ENCODE data around the gene SIK3.

DNA sequence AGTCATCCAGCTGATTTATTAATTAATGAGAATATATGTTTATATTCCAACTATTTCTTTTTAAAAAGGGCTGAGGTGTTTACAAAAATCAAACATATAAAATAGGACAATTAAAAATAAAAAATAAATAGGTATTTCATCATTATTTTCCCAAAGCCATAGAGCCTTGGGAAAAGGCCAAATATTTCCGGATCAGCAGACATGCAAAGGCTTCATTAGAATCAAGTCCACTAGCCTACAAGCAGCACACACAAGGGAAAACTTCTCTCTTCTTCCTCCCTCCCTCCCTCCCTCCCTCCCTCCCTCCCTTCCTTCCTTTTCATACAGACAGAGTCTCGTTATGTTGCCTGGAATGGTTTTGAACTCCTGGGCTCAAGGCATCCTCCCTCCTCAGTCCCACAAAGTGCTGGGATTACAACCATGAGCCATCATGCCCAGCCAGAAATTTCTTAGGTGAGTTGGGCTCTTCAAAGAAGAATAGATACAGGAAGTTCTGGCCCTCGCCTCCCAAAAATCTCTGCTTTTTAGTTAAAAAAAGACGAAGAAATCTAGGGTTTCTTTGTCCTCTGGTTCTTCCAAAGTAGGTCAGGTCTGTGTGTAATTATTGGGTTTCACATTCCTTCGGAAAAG lies 121.2 kb downstream of the SIK3 start:
- TF ChIP-seq EZH2 (IDR thresholded peaks at IDR 0.05), result no peak
- TF ChIP-seq POLR2AphosphoS5 (IDR thresholded peaks at IDR 0.05; ENCODE audit: borderline replicate concordance, low read depth, low read length), result no peak

Data from SK-N-MC (cell line).